K562 (cell line): Measurements from ENCODE around the gene LRRC75A. TPM values are rescaled to one million over a fixed set of nuclear protein-coding genes. Genes with fewer than 3 reads are reported as not detected.

Experiments
- CHD2 ChIP-seq: IDR thresholded peaks from 2 replicates; pipeline ENCODE4 v1.6.1; 2011; ENCODE audit warnings: low read depth, low read length
- CTCF ChIP-seq, 3 experiments: IDR thresholded peaks in 2 of 3; conservative IDR thresholded peaks in 1 of 3; 2 replicates each; pipeline ENCODE4 v1.5.1; 2011 to 2012; ENCODE audit warnings: low read length in 3 of 3, mild to moderate bottlenecking in 3 of 3, control low read depth in 2 of 3, improper control_type of control experiment in 1 of 3, inconsistent platforms in 1 of 3, low read depth in 1 of 3, mixed read lengths in 1 of 3, moderate library complexity in 1 of 3; ENCODE audit not compliant: insufficient read depth in 2 of 3
- ELF2 ChIP-seq: fragments of 250-450 bp; sonication (Bioruptor Pico); IDR thresholded peaks from 2 replicates; pipeline ENCODE4 v1.5.0; 2021; ENCODE audit warnings: mild to moderate bottlenecking
- FOXJ2 ChIP-seq: fragments of 200-800 bp; sonication (Bioruptor generic); IDR thresholded peaks from 2 replicates; pipeline ENCODE4 v1.6.1; 2016; ENCODE audit warnings: missing genetic modification characterization, missing compliant biosample characterization
- FOXK1 ChIP-seq: sonication (generic); formaldehyde crosslinking; IDR thresholded peaks from 2 replicates; pipeline ENCODE4 v1.8.0; 2022; ENCODE audit warnings: missing genetic modification reagents, mild to moderate bottlenecking, borderline replicate concordance
- MAZ ChIP-seq, 2 experiments: fragments of 450-650 bp in 1 of 2; sonication (generic) in 1 of 2; formaldehyde crosslinking; IDR thresholded peaks in 1 of 2; conservative IDR thresholded peaks in 1 of 2; 2 replicates each; pipeline versions ENCODE4 v1.4.0 to v1.5.0; 2020; ENCODE audit warnings: mild to moderate bottlenecking in 1 of 2, missing genetic modification reagents in 1 of 2
- NR2C2 ChIP-seq, 2 experiments: fragments of 200-800 bp in 1 of 2; sonication (Bioruptor generic) in 1 of 2; sonication (generic) in 1 of 2; formaldehyde crosslinking in 1 of 2; IDR thresholded peaks; 2 replicates each; pipeline versions ENCODE4 v1.6.1 to v1.8.0; 2016 to 2022; ENCODE audit warnings: mild to moderate bottlenecking in 1 of 2, missing compliant biosample characterization in 1 of 2, missing genetic modification characterization in 1 of 2, missing genetic modification reagents in 1 of 2
- SLC30A9 ChIP-seq: fragments of 250-450 bp; sonication (Bioruptor Pico); IDR thresholded peaks from 2 replicates; pipeline ENCODE4 v1.8.0; 2022; ENCODE audit warnings: mild to moderate bottlenecking, moderate library complexity
- SMC3 ChIP-seq: conservative IDR thresholded peaks from 2 replicates; pipeline ENCODE4 v1.6.1; 2011; ENCODE audit warnings: low read depth, low read length, improper control_type of control experiment; ENCODE audit not compliant: insufficient read depth
- STAG1 ChIP-seq: sonication (generic); formaldehyde crosslinking; IDR thresholded peaks from 2 replicates; pipeline ENCODE4 v1.5.0; 2020; ENCODE audit warnings: missing genetic modification reagents, borderline replicate concordance
- TBL1XR1 ChIP-seq, 2 experiments: IDR thresholded peaks; 2 replicates each; pipeline ENCODE4 v1.6.1; 2012; ENCODE audit warnings: improper control_type of control experiment in 2 of 2, low read length in 2 of 2, mild to moderate bottlenecking in 1 of 2
- polyA plus RNA-seq, 8 experiments: library from polyadenylated mRNA; depleted of rRNA in 4 of 8; stranded (reverse) in 5 of 8; unstranded in 3 of 8; fragments of >200 nt; fragmentation: Nextera tagmentation in 2 of 8; fragmentation: Illumina TruSeq in 1 of 8; extraction: Ambion mirVana in 2 of 8; extraction: Trizol in 1 of 8; gene quantifications; 2 replicates each; pipeline versions ENCODE4 v1.2.1 to v1.2.3, GENCODE V29; 2011 to 2014; ENCODE audit warnings: inconsistent platforms in 1 of 8, missing spikeins in 1 of 8
- total RNA-seq, 7 experiments: library from RNA; depleted of rRNA in 6 of 7; stranded (reverse); fragments of >200 nt in 6 of 7; fragmentation: Illumina TruSeq in 2 of 7; extraction: Trizol in 2 of 7; gene quantifications; 2 replicates each; pipeline versions ENCODE4 v1.2.1 to v1.2.3, GENCODE V29; 2011 to 2021; ENCODE audit warnings: low replicate concordance in 1 of 7
- TF ChIP-seq, protein P1 (sequence below), 2 experiments: fragments of 450-650 bp; formaldehyde crosslinking in 1 of 2; IDR thresholded peaks; 2 replicates each; pipeline versions ENCODE4 v1.4.0 to v1.6.1; 2014 to 2020; ENCODE audit warnings: mild to moderate bottlenecking in 2 of 2, borderline replicate concordance in 1 of 2, low read depth in 1 of 2
- TF ChIP-seq, protein P2 (sequence below): fragments of 450-650 bp; IDR thresholded peaks from 2 replicates; pipeline ENCODE4 v1.6.1; 2016; ENCODE audit warnings: borderline replicate concordance

The LRRC75A gene
- total and polyA plus RNA-seq, 9 of the 15 experiments (the other 6 are each of a cell fraction or from before 2014, with no cell fraction given), result 0.04 to 0.34 (median 0.08) TPM; not detected in 5

- TF ChIP-seq CTCF (IDR thresholded peaks at IDR 0.05 in 2 of 3, conservative IDR thresholded peaks at IDR 0.05 in 1 of 3; ENCODE audit: insufficient read depth in 2 of 3, low read depth in 1 of 3, low read length in 3 of 3) (peak; percentile 83 to 87 (median 84)), MAZ (CRISPR knock-in tag; conservative IDR thresholded peaks at IDR 0.05 in 1 of 2, IDR thresholded peaks at IDR 0.05 in 1 of 2) (0 out of 4 replicates have a peak, but pooled peaks of 1 of the 2 experiments have one; percentile 36), TBL1XR1 (IDR thresholded peaks at IDR 0.05; ENCODE audit: low read length in 2 of 2) (peak in 1 of 2 experiments; percentile 29; a peak in 1 of 4 replicates), NR2C2 (CRISPR knock-in tag; IDR thresholded peaks at IDR 0.05) (no peak), NR2C2 (tag; IDR thresholded peaks at IDR 0.05) (0 out of 2 replicates have a peak, but pooled peaks have one; percentile 17), STAG1 (CRISPR knock-in tag) (peak; percentile 72; the same call in 1 of the 2 replicates), SMC3 (peak; percentile 81), SLC30A9 (CRISPR knock-in tag) (no peak), FOXK1 (no peak), ELF2 (peak; percentile 20; the same call in 1 of the 2 replicates), CHD2 (no peak), FOXJ2 (tag) (no peak)
- TF ChIP-seq, protein P1, sequence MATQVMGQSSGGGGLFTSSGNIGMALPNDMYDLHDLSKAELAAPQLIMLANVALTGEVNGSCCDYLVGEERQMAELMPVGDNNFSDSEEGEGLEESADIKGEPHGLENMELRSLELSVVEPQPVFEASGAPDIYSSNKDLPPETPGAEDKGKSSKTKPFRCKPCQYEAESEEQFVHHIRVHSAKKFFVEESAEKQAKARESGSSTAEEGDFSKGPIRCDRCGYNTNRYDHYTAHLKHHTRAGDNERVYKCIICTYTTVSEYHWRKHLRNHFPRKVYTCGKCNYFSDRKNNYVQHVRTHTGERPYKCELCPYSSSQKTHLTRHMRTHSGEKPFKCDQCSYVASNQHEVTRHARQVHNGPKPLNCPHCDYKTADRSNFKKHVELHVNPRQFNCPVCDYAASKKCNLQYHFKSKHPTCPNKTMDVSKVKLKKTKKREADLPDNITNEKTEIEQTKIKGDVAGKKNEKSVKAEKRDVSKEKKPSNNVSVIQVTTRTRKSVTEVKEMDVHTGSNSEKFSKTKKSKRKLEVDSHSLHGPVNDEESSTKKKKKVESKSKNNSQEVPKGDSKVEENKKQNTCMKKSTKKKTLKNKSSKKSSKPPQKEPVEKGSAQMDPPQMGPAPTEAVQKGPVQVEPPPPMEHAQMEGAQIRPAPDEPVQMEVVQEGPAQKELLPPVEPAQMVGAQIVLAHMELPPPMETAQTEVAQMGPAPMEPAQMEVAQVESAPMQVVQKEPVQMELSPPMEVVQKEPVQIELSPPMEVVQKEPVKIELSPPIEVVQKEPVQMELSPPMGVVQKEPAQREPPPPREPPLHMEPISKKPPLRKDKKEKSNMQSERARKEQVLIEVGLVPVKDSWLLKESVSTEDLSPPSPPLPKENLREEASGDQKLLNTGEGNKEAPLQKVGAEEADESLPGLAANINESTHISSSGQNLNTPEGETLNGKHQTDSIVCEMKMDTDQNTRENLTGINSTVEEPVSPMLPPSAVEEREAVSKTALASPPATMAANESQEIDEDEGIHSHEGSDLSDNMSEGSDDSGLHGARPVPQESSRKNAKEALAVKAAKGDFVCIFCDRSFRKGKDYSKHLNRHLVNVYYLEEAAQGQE (IDR thresholded peaks at IDR 0.05; ENCODE audit: borderline replicate concordance), result peak; percentile 80
- TF ChIP-seq, protein P1 (CRISPR knock-in tag; IDR thresholded peaks at IDR 0.05; ENCODE audit: low read depth), result no peak
- TF ChIP-seq, protein P2, sequence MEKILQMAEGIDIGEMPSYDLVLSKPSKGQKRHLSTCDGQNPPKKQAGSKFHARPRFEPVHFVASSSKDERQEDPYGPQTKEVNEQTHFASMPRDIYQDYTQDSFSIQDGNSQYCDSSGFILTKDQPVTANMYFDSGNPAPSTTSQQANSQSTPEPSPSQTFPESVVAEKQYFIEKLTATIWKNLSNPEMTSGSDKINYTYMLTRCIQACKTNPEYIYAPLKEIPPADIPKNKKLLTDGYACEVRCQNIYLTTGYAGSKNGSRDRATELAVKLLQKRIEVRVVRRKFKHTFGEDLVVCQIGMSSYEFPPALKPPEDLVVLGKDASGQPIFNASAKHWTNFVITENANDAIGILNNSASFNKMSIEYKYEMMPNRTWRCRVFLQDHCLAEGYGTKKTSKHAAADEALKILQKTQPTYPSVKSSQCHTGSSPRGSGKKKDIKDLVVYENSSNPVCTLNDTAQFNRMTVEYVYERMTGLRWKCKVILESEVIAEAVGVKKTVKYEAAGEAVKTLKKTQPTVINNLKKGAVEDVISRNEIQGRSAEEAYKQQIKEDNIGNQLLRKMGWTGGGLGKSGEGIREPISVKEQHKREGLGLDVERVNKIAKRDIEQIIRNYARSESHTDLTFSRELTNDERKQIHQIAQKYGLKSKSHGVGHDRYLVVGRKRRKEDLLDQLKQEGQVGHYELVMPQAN, result no peak
Observed at GRCh38 chr17:16521070-16521727, 29.2 kb upstream of the LRRC75A start (continued).
